Chondrocyte (in vitro differentiated cells): Measurements from ENCODE around the gene AUTS2. TPM values are rescaled to one million over a fixed set of nuclear protein-coding genes. Genes with fewer than 3 reads are reported as not detected.

Experiments used
- DNase-seq: peaks from one replicate; pipeline ENCODE4 v3.0.0; 2021; ENCODE audit warnings: mixed read lengths, low spot score
- H3K27ac Mint-ChIP-seq: one replicate; pipeline ENCODE4 v1.8.0; 2021; ENCODE audit warnings: mild to moderate bottlenecking, moderate library complexity, mixed read lengths; ENCODE audit not compliant: unreplicated experiment
- H3K27me3 Mint-ChIP-seq: 2 replicates; pipeline ENCODE4 v1.8.0; 2021; ENCODE audit warnings: low read depth, mixed read lengths
- H3K36me3 Mint-ChIP-seq: 2 replicates; pipeline ENCODE4 v1.8.0; 2021; ENCODE audit warnings: low read depth, mixed read lengths
- H3K4me1 Mint-ChIP-seq: 2 replicates; pipeline ENCODE4 v1.8.0; 2021; ENCODE audit warnings: low read depth, mild to moderate bottlenecking, mixed read lengths
- H3K4me3 Mint-ChIP-seq: one replicate; pipeline ENCODE4 v1.8.0; 2021; ENCODE audit warnings: mild to moderate bottlenecking, moderate library complexity, mixed read lengths; ENCODE audit not compliant: unreplicated experiment
- H3K9me3 Mint-ChIP-seq: 2 replicates; pipeline ENCODE4 v1.8.0; 2021; ENCODE audit warnings: low read depth, mixed read lengths
- CTCF ChIP-seq: fragments of 200-600 bp; sonication (generic); IDR thresholded peaks from 2 replicates; pipeline ENCODE4 v1.5.0; 2021; ENCODE audit warnings: antibody characterized with exemption, mild to moderate bottlenecking, moderate library complexity
- total RNA-seq: library from RNA; stranded (reverse); gene quantifications from 3 replicates; pipeline ENCODE4 v1.2.1, GENCODE V29; 2021

AUTS2 gene
- total RNA-seq, 1 donor from 2014 or later, result 31.5 TPM

GRCh38 chr7:69951458-69951857 is 353.2 kb downstream of the AUTS2 start:
- Mint-ChIP-seq H3K27me3 (no peaks in the 10 kb centered on the region), H3K36me3 (no peaks in the 10 kb centered on the region)

GRCh38 chr7:69953136-69954067 is 355.1 kb downstream of the AUTS2 start:
- Mint-ChIP-seq H3K4me3 (no peak overlapping the region), H3K36me3 (no peaks in the 10 kb centered on the region), H3K9me3 (no peaks in the 10 kb centered on the region), H3K27ac (no peak overlapping the region), H3K4me1 (peaks cover 18% of the 10 kb centered on the region), H3K27me3 (no peaks in the 10 kb centered on the region)
- no peak for DNase-seq
- no peak for TF ChIP-seq CTCF

More at GRCh38 chr7:69951458-69951857, 353.2 kb downstream of the AUTS2 start:
- Mint-ChIP-seq H3K4me3 (no peak overlapping the region), H3K4me1 (peaks cover 18% of the 10 kb centered on the region), H3K27ac (no peak overlapping the region), H3K9me3 (no peaks in the 10 kb centered on the region)
- no peak for TF ChIP-seq CTCF
- DNase-seq, result no peak

- H3K27me3 Mint-ChIP-seq, result no peaks in the 10 kb centered on the region
- H3K9me3 Mint-ChIP-seq, result no peaks in the 10 kb centered on the region
- no peak for TF ChIP-seq CTCF
- peaks cover 24% of the 10 kb centered on the region for H3K4me1 Mint-ChIP-seq
- H3K27ac Mint-ChIP-seq, result no peak overlapping the region
- H3K4me3 Mint-ChIP-seq, result no peak overlapping the region
- no peak for DNase-seq
- H3K36me3 Mint-ChIP-seq, result no peaks in the 10 kb centered on the region
Measured at GRCh38 chr7:69956541-69956940, 358.3 kb downstream of the AUTS2 start.

GRCh38 chr7:69957661-69958060 is 359.4 kb downstream of the AUTS2 start:
- no peak for DNase-seq
- peaks cover 36% of the 10 kb centered on the region for H3K4me1 Mint-ChIP-seq
- H3K36me3 Mint-ChIP-seq, result no peaks in the 10 kb centered on the region
- no peak for TF ChIP-seq CTCF
- no peak overlapping the region for H3K27ac Mint-ChIP-seq
- no peaks in the 10 kb centered on the region for H3K27me3 Mint-ChIP-seq
- no peaks in the 10 kb centered on the region for H3K9me3 Mint-ChIP-seq
- H3K4me3 Mint-ChIP-seq, result no peak overlapping the region

GRCh38 chr7:69959789-69960499 is 361.7 kb downstream of the AUTS2 start:
- peaks cover 29% of the 10 kb centered on the region for H3K4me1 Mint-ChIP-seq
- H3K4me3 Mint-ChIP-seq, result no peak overlapping the region
- H3K36me3 Mint-ChIP-seq, result no peaks in the 10 kb centered on the region
- DNase-seq, result no peak
- no peak overlapping the region for H3K27ac Mint-ChIP-seq
- no peaks in the 10 kb centered on the region for H3K9me3 Mint-ChIP-seq
- no peak for TF ChIP-seq CTCF
- no peaks in the 10 kb centered on the region for H3K27me3 Mint-ChIP-seq
